CD14-positive monocyte (primary cell): ENCODE measurements around the gene PDE12. TPM values are rescaled to one million over a fixed set of nuclear protein-coding genes. Genes with fewer than 3 reads are reported as not detected.

Source experiments
- DNase-seq, 3 donors: peaks; one replicate each; pipeline ENCODE4 v3.0.0-alpha.2; 2011 to 2022
- H2AFZ ChIP-seq: 2 replicates; pipeline ENCODE4 v1.6.0; 2012; ENCODE audit warnings: mild to moderate bottlenecking, low read depth, low read length, inconsistent platforms; ENCODE audit not compliant: insufficient read depth, poor library complexity, severe bottlenecking
- H3K27ac ChIP-seq, 2 donors: 1 replicate in 1 of 2; 2 replicates in 1 of 2; pipeline ENCODE4 v1.5.1; 2012 to 2013; ENCODE audit warnings: low read length in 2 of 2, control low read depth in 1 of 2, inconsistent platforms in 1 of 2, low read depth in 1 of 2, mild to moderate bottlenecking in 1 of 2
- H3K27me3 ChIP-seq, 2 donors: one replicate each; pipeline versions ENCODE4 v1.6.0 to v1.6.1; 2011 to 2013; ENCODE audit warnings: low read length in 2 of 2; ENCODE audit not compliant: control insufficient read depth in 2 of 2, insufficient read depth in 2 of 2
- H3K36me3 ChIP-seq, 2 donors: replicated peaks in 1 of 2; 1 replicate in 1 of 2; 2 replicates in 1 of 2; pipeline versions ENCODE4 v1.5.1 to v1.6.1; 2012 to 2013; ENCODE audit warnings: low read length in 2 of 2, control low read depth in 1 of 2, inconsistent platforms in 1 of 2, mild to moderate bottlenecking in 1 of 2; ENCODE audit not compliant: insufficient read depth in 2 of 2, control insufficient read depth in 1 of 2
- H3K4me1 ChIP-seq, 2 donors: 1 replicate in 1 of 2; 2 replicates in 1 of 2; pipeline versions ENCODE4 v1.5.1 to v1.6.1; 2012 to 2013; ENCODE audit warnings: low read length in 2 of 2, control low read depth in 1 of 2, inconsistent platforms in 1 of 2, mild to moderate bottlenecking in 1 of 2, moderate library complexity in 1 of 2; ENCODE audit not compliant: insufficient read depth in 2 of 2, control insufficient read depth in 1 of 2
- H3K4me2 ChIP-seq: replicated peaks from 2 replicates; pipeline ENCODE3; 2012; ENCODE audit warnings: low read length, moderate library complexity, mild to moderate bottlenecking; ENCODE audit not compliant: poor library complexity, severe bottlenecking; ENCODE audit errors: extremely low read depth
- H3K4me3 ChIP-seq, 3 experiments: fragments of 200-600 bp in 1 of 3; sonication (generic) in 1 of 3; replicated peaks in 1 of 3; 1 replicate in 2 of 3; 2 replicates in 1 of 3; pipeline ENCODE4 v1.5.1; 2011 to 2013; ENCODE audit warnings: low read length in 3 of 3, mild to moderate bottlenecking in 3 of 3, control low read depth in 2 of 3, low read depth in 2 of 3, inconsistent platforms in 1 of 3, moderate library complexity in 1 of 3
- H3K79me2 ChIP-seq: 2 replicates; pipeline ENCODE4 v1.6.0; 2012; ENCODE audit warnings: mild to moderate bottlenecking, control low read depth, inconsistent platforms, low read length, moderate library complexity; ENCODE audit not compliant: insufficient read depth
- H3K9ac ChIP-seq: 2 replicates; pipeline ENCODE4 v1.6.0; 2017; ENCODE audit warnings: low read length, mild to moderate bottlenecking; ENCODE audit not compliant: insufficient read depth, poor library complexity, severe bottlenecking
- H3K9me3 ChIP-seq, 2 donors: replicated peaks in 1 of 2; 1 replicate in 1 of 2; 2 replicates in 1 of 2; pipeline versions ENCODE4 v1.5.1 to v1.6.1; 2012 to 2013; ENCODE audit warnings: low read length in 2 of 2, control low read depth in 1 of 2; ENCODE audit not compliant: control insufficient read depth in 1 of 2, insufficient read depth in 1 of 2
- H4K20me1 ChIP-seq: 2 replicates; pipeline ENCODE4 v1.6.0; 2012; ENCODE audit warnings: mild to moderate bottlenecking, low read length, control low read depth, moderate library complexity; ENCODE audit not compliant: insufficient read depth
- H3K27ac Mint-ChIP-seq, 7 donors: one replicate each; pipeline ENCODE4 v1.8.0; 2020; ENCODE audit warnings: mild to moderate bottlenecking in 7 of 7, mixed read lengths in 7 of 7, moderate library complexity in 6 of 7, inconsistent platforms in 2 of 7
- H3K27me3 Mint-ChIP-seq, 3 donors: one replicate each; pipeline ENCODE4 v1.8.0; 2021 to 2022; ENCODE audit warnings: low read depth in 3 of 3, mild to moderate bottlenecking in 3 of 3, mixed read lengths in 3 of 3, moderate library complexity in 3 of 3, inconsistent platforms in 1 of 3
- H3K36me3 Mint-ChIP-seq, 2 donors: one replicate each; pipeline ENCODE4 v1.8.0; 2020; ENCODE audit warnings: mixed read lengths in 2 of 2, inconsistent platforms in 1 of 2, mild to moderate bottlenecking in 1 of 2
- H3K4me1 Mint-ChIP-seq: one replicate; pipeline ENCODE4 v1.8.0; 2020; ENCODE audit warnings: mild to moderate bottlenecking, mixed read lengths
- H3K4me3 Mint-ChIP-seq, 2 donors: one replicate each; pipeline ENCODE4 v1.8.0; 2020; ENCODE audit warnings: mild to moderate bottlenecking in 2 of 2, mixed read lengths in 2 of 2, moderate library complexity in 1 of 2
- H3K9me3 Mint-ChIP-seq, 7 donors: one replicate each; pipeline ENCODE4 v1.8.0; 2020 to 2022; ENCODE audit warnings: mixed read lengths in 7 of 7, mild to moderate bottlenecking in 6 of 7, moderate library complexity in 6 of 7, inconsistent platforms in 2 of 7
- WGBS: methylation state at CpG from one replicate; pipeline ENCODE4 v1.1.5; 2013; ENCODE audit warnings: missing lambda C conversion rate; ENCODE audit not compliant: insufficient coverage; 5-methylcytosine and 5-hydroxymethylcytosine counted together
- intact Hi-C, 2 donors: fragments of 100-400 bp; cut with micrococcal nuclease; formaldehyde crosslinking; loops; one replicate each; pipeline versions ENCODE4 v1.15.0 to v1.15.1; 2023
- polyA plus RNA-seq, 3 donors: library from polyadenylated mRNA; depleted of rRNA in 1 of 3; unstranded in 2 of 3; stranded (reverse) in 1 of 3; fragments of 300-500 nt in 2 of 3; fragments of >200 nt in 1 of 3; fragmentation: Illumina TruSeq in 2 of 3; gene quantifications; 1 replicate in 2 of 3; 2 replicates in 1 of 3; pipeline ENCODE4 v1.2.3, GENCODE V29; 2012 to 2021
- TF ChIP-seq, protein P1 (sequence below): fragments of 200-600 bp; IDR thresholded peaks from one replicate; pipeline ENCODE4 v1.8.0; 2022; ENCODE audit warnings: antibody characterized with exemption, mild to moderate bottlenecking

PDE12 gene
- polyA plus RNA-seq, 3 donors = 5.1 to 11.3 (median 11.0) TPM

DNA sequence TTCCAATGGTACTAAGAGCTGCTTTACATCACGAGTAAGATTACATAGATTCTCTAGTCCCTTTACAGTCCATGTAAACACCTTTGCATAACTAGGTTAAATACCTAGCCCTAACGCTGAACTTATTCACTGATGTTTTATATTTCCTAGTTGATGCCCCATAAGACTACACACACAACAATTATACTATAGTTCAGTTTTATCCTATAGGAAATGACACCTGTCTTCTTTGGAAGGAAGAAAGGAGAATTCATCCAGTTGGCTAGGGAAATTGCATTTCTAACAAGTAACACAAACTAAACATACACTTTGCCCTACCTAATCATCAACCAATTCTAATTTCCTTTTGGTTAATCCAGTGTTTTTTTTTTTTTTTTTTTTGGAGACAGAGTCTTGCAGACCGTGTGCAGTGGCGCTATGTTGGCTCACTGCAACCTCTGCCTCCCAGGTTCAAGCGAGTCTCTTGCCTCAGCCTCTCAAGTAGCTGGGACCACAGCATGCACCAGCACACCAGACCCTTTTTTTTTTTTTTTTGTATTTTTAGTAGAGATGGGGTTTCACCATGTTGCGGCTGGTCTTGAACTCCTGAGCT is 13.9 kb downstream of the PDE12 start:
- Mint-ChIP-seq H3K27ac (no peak overlapping the region), H3K27me3 (no peaks in the 10 kb centered on the region)
- TF ChIP-seq, protein P1, sequence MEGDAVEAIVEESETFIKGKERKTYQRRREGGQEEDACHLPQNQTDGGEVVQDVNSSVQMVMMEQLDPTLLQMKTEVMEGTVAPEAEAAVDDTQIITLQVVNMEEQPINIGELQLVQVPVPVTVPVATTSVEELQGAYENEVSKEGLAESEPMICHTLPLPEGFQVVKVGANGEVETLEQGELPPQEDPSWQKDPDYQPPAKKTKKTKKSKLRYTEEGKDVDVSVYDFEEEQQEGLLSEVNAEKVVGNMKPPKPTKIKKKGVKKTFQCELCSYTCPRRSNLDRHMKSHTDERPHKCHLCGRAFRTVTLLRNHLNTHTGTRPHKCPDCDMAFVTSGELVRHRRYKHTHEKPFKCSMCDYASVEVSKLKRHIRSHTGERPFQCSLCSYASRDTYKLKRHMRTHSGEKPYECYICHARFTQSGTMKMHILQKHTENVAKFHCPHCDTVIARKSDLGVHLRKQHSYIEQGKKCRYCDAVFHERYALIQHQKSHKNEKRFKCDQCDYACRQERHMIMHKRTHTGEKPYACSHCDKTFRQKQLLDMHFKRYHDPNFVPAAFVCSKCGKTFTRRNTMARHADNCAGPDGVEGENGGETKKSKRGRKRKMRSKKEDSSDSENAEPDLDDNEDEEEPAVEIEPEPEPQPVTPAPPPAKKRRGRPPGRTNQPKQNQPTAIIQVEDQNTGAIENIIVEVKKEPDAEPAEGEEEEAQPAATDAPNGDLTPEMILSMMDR = no peak

DNA sequence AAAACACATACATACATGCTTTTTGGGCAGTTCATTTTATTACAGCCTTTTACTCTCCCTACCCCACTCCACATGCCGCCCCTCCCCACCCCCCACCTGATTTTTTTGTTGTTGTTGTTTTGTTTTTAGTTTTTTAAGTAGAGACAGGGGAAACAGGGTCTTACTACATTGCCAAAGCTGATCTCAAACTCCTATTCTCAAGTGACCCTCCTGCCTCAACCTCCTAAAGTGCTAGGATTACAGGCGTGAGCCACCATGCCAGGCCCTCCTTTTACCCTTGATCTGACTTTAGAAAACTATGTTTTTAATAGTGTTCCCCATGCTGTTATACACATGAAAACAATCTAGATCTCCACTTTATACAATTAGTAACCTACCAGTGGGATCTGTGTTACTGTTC is 14.8 kb downstream of the PDE12 start:
- H3K27ac ChIP-seq = no peak overlapping the region
- no peak overlapping the region for H2AFZ ChIP-seq
- peaks cover 0 to 1% (median 0%) of the 10 kb centered on the region in 3 donors for H3K27me3 Mint-ChIP-seq
- no peak overlapping the region for H3K4me3 Mint-ChIP-seq
- no peak overlapping the region for H3K9ac ChIP-seq
- peak overlapping the region in 2 of 7 donors; percentile 20 to 26 for H3K27ac Mint-ChIP-seq
- no peaks in the 10 kb centered on the region for H3K9me3 Mint-ChIP-seq
- H3K4me1 ChIP-seq = no peaks in the 10 kb centered on the region
- peaks cover 11% of the 10 kb centered on the region for H3K79me2 ChIP-seq
- H3K36me3 ChIP-seq = peaks cover 67 to 100% of the 10 kb centered on the region in 2 donors
- H3K27me3 ChIP-seq = no peaks in the 10 kb centered on the region
- H3K4me3 ChIP-seq = no peak overlapping the region
- no peak overlapping the region for H3K4me2 ChIP-seq
- H3K36me3 Mint-ChIP-seq = peaks cover 61 to 88% of the 10 kb centered on the region in 2 donors
- H3K9me3 ChIP-seq = no peaks in the 10 kb centered on the region
- no peaks in the 10 kb centered on the region for H3K4me1 Mint-ChIP-seq
- DNase-seq = no peak
- 100% methylated on average over 1 of the region's 2 CpGs for WGBS
- TF ChIP-seq, protein P1 = no peak
- intact Hi-C loops = no loop called here
- peaks cover 63% of the 10 kb centered on the region for H4K20me1 ChIP-seq

More for the DNA sequence above, 13.9 kb downstream of the PDE12 start:
- H3K9ac ChIP-seq = no peak overlapping the region
- no peaks in the 10 kb centered on the region for H3K27me3 ChIP-seq
- H2AFZ ChIP-seq = no peak overlapping the region
- H3K27ac ChIP-seq = no peak overlapping the region
- no peak overlapping the region for H3K4me3 ChIP-seq
- no peaks in the 10 kb centered on the region for H3K4me1 Mint-ChIP-seq
- H3K9me3 Mint-ChIP-seq = no peaks in the 10 kb centered on the region
- H3K4me2 ChIP-seq = no peak overlapping the region
- no peak overlapping the region for H3K4me3 Mint-ChIP-seq
- no peaks in the 10 kb centered on the region for H3K4me1 ChIP-seq
- no CpG with 5 or more reads among the region's 6 CpGs for WGBS
- H3K36me3 ChIP-seq = peaks cover 62 to 98% of the 10 kb centered on the region in 2 donors
- H3K9me3 ChIP-seq = no peaks in the 10 kb centered on the region
- intact Hi-C loops = no loop called here
- H3K36me3 Mint-ChIP-seq = peaks cover 54 to 88% of the 10 kb centered on the region in 2 donors
- no peak for DNase-seq
- peaks cover 8% of the 10 kb centered on the region for H3K79me2 ChIP-seq
- peaks cover 55% of the 10 kb centered on the region for H4K20me1 ChIP-seq
